ENCODE data around the gene SHF. TPM values are rescaled to one million over a fixed set of nuclear protein-coding genes. Genes with fewer than 3 reads are reported as not detected.

SHF gene
- total and polyA plus RNA-seq, 2 experiments from 2014 or later, result 0.32 to 0.93 TPM

- DNase-seq, result no peak
- no peak overlapping the region for H3K4me3 ChIP-seq
- TF ChIP-seq EZH2 (IDR thresholded peaks at IDR 0.05; ENCODE audit: insufficient read depth, poor library complexity, severe bottlenecking) (no peak), EZH2phosphoT487 (IDR thresholded peaks at IDR 0.05; ENCODE audit: insufficient read depth, low read depth) (no peak)
- H3K79me2 ChIP-seq (ENCODE audit: insufficient read depth), result no peaks in the 10 kb centered on the region
- H3K9ac ChIP-seq, result no peak overlapping the region
- H3K27me3 ChIP-seq (replicated peaks; ENCODE audit: insufficient read depth), result peaks cover 36% of the 10 kb centered on the region
- H3K36me3 ChIP-seq (ENCODE audit: low read depth), result no peaks in the 10 kb centered on the region
- H3K9me2 ChIP-seq (ENCODE audit: insufficient read depth), result no peaks in the 10 kb centered on the region
- H3K4me2 ChIP-seq (ENCODE audit: unreplicated experiment), result no peak overlapping the region
- peaks cover 12% of the 10 kb centered on the region for H3F3A ChIP-seq (ENCODE audit: insufficient read depth)
- H3K27ac ChIP-seq, result no peak overlapping the region
- peaks cover 12% of the 10 kb centered on the region for H3K4me1 ChIP-seq (ENCODE audit: insufficient read depth)
- H3K9me3 ChIP-seq (ENCODE audit: low read depth), result no peaks in the 10 kb centered on the region
- no peaks in the 10 kb centered on the region for H4K20me1 ChIP-seq (ENCODE audit: insufficient read depth)
- in situ Hi-C loops (cut with MboI), result no loop called here
- H2AFZ ChIP-seq, result no peak overlapping the region
- 83 to 93% methylated on average over 5 of the region's 5 CpGs for WGBS, 2 experiments (ENCODE audit: low coverage in 1 of 2, low lambda C conversion rate in 2 of 2, missing lambda C conversion rate in 2 of 2)
Observed at GRCh38 chr15:45118996-45119395, 68.8 kb downstream of the SHF start.

- TF ChIP-seq EZH2phosphoT487 (IDR thresholded peaks at IDR 0.05; ENCODE audit: insufficient read depth, low read depth), result no peak
- TF ChIP-seq EZH2 (IDR thresholded peaks at IDR 0.05; ENCODE audit: insufficient read depth, poor library complexity, severe bottlenecking), result no peak
- DNase-seq, result peak; percentile 95
- H3K27ac ChIP-seq, result no peak overlapping the region
- peak overlapping the region; percentile 52; the same call in 1 of the 2 replicates for H2AFZ ChIP-seq
- in situ Hi-C loops (cut with MboI), result no loop called here
- H3K4me2 ChIP-seq (ENCODE audit: unreplicated experiment), result peak overlapping the region; percentile 26
- no peaks in the 10 kb centered on the region for H3K9me3 ChIP-seq (ENCODE audit: low read depth)
- H4K20me1 ChIP-seq (ENCODE audit: insufficient read depth), result no peaks in the 10 kb centered on the region
- no peaks in the 10 kb centered on the region for H3K9me2 ChIP-seq (ENCODE audit: insufficient read depth)
- peaks cover 12% of the 10 kb centered on the region for H3K4me1 ChIP-seq (ENCODE audit: insufficient read depth)
- peaks cover 44% of the 10 kb centered on the region for H3K27me3 ChIP-seq (replicated peaks; ENCODE audit: insufficient read depth)
- H3K36me3 ChIP-seq (ENCODE audit: low read depth), result no peaks in the 10 kb centered on the region
- H3F3A ChIP-seq (ENCODE audit: insufficient read depth), result peaks cover 12% of the 10 kb centered on the region
- WGBS, 2 experiments (ENCODE audit: low coverage in 1 of 2, low lambda C conversion rate in 2 of 2, missing lambda C conversion rate in 2 of 2), result 1 to 3% methylated on average over 14 of the region's 14 CpGs
- H3K79me2 ChIP-seq (ENCODE audit: insufficient read depth), result no peaks in the 10 kb centered on the region
- H3K9ac ChIP-seq, result no peak overlapping the region
- H3K4me3 ChIP-seq, result peak overlapping the region; percentile 46
Observed at GRCh38 chr15:45118131-45118588, 69.6 kb downstream of the SHF start.

GRCh38 chr15:45117308-45118130, 70.2 kb downstream of the SHF start:
- 41 to 43% methylated on average over 30 to 31 of the region's 33 CpGs for WGBS, 2 experiments (ENCODE audit: low coverage in 1 of 2, low lambda C conversion rate in 2 of 2, missing lambda C conversion rate in 2 of 2)
- Histone ChIP-seq H3K4me1 (ENCODE audit: insufficient read depth) (peaks cover 11% of the 10 kb centered on the region), H3K79me2 (ENCODE audit: insufficient read depth) (no peaks in the 10 kb centered on the region), H3K9me3 (ENCODE audit: low read depth) (no peaks in the 10 kb centered on the region), H4K20me1 (ENCODE audit: insufficient read depth) (no peaks in the 10 kb centered on the region), H3K27me3 (replicated peaks; ENCODE audit: insufficient read depth) (peaks cover 51% of the 10 kb centered on the region), H3K4me2 (ENCODE audit: unreplicated experiment) (peak overlapping the region; percentile 26), H3K9me2 (ENCODE audit: insufficient read depth) (no peaks in the 10 kb centered on the region), H3K4me3 (peak overlapping the region; percentile 46), H2AFZ (peak overlapping the region; percentile 52; the same call in 1 of the 2 replicates), H3F3A (ENCODE audit: insufficient read depth) (peaks cover 12% of the 10 kb centered on the region), H3K9ac (no peak overlapping the region), H3K36me3 (ENCODE audit: low read depth) (no peaks in the 10 kb centered on the region), H3K27ac (no peak overlapping the region)
- TF ChIP-seq EZH2phosphoT487 (IDR thresholded peaks at IDR 0.05; ENCODE audit: insufficient read depth, low read depth) (no peak), EZH2 (IDR thresholded peaks at IDR 0.05; ENCODE audit: insufficient read depth, poor library complexity, severe bottlenecking) (no peak)
- DNase-seq, result no peak
- in situ Hi-C loops (cut with MboI), result no loop called here

Other genes with a start within 250 kb of the SHF start
- gene TERB2, start 231.3 kb downstream of the SHF start, total RNA-seq (2014; rRNA removed; shearing (Covaris generic)), result not detected in 2 replicates
- not detected in 2 replicates for gene TERB2, start 231.3 kb downstream of the SHF start, polyA plus RNA-seq (2016; fragmentation: Nextera tagmentation; extraction: Ambion mirVana)
- gene SORD, start 164.8 kb downstream of the SHF start, total RNA-seq (2014; rRNA removed; shearing (Covaris generic)), result 12.9 and 14.2 TPM in 2 replicates
- 10.9 and 12.0 TPM in 2 replicates for gene SORD, start 164.8 kb downstream of the SHF start, polyA plus RNA-seq (2016; fragmentation: Nextera tagmentation; extraction: Ambion mirVana)
- not detected in 2 replicates for gene DUOX2, start 73.8 kb downstream of the SHF start, total RNA-seq (2014; rRNA removed; shearing (Covaris generic))
- 0.03 TPM in 2 replicates for gene DUOX2, start 73.8 kb downstream of the SHF start, polyA plus RNA-seq (2016; fragmentation: Nextera tagmentation; extraction: Ambion mirVana)
- not detected in 2 replicates for gene DUOXA2, start 73.6 kb downstream of the SHF start, total RNA-seq (2014; rRNA removed; shearing (Covaris generic))
- gene DUOXA2, start 73.6 kb downstream of the SHF start, polyA plus RNA-seq (2016; fragmentation: Nextera tagmentation; extraction: Ambion mirVana), result not detected in 2 replicates
- 2.4 TPM in 1 of 2 replicates, not detected in the other for gene DUOXA1, start 58.1 kb downstream of the SHF start, total RNA-seq (2014; rRNA removed; shearing (Covaris generic))
- gene DUOXA1, start 58.1 kb downstream of the SHF start, polyA plus RNA-seq (2016; fragmentation: Nextera tagmentation; extraction: Ambion mirVana), result 0.48 and 0.61 TPM in 2 replicates
- 0.32 and 0.89 TPM in 2 replicates for gene DUOX1, start 58.0 kb downstream of the SHF start, total RNA-seq (2014; rRNA removed; shearing (Covaris generic))
- 1.5 and 1.8 TPM in 2 replicates for gene DUOX1, start 58.0 kb downstream of the SHF start, polyA plus RNA-seq (2016; fragmentation: Nextera tagmentation; extraction: Ambion mirVana)
- gene SLC28A2, start 64.3 kb upstream of the SHF start, total RNA-seq (2014; rRNA removed; shearing (Covaris generic)), result not detected in 2 replicates
- gene SLC28A2, start 64.3 kb upstream of the SHF start, polyA plus RNA-seq (2016; fragmentation: Nextera tagmentation; extraction: Ambion mirVana), result not detected in 2 replicates
- 0.89 TPM in 1 of 2 replicates, not detected in the other for gene GATM, start 190.6 kb upstream of the SHF start, total RNA-seq (2014; rRNA removed; shearing (Covaris generic))
- gene GATM, start 190.6 kb upstream of the SHF start, polyA plus RNA-seq (2016; fragmentation: Nextera tagmentation; extraction: Ambion mirVana), result 0.14 TPM in 1 of 2 replicates, not detected in the other